Peyer's patch (tissue), 4 donors: ENCODE results near the gene EXOC3L2. TPM values are rescaled to one million over a fixed set of nuclear protein-coding genes. Genes with fewer than 3 reads are reported as not detected.

Experiments
- DNase-seq, 3 donors: peaks; one replicate each; pipeline ENCODE4 v3.0.0-alpha.2; 2017 to 2019
- H3K27ac ChIP-seq, 4 donors: fragments of 200-600 bp; sonication (generic); one replicate each; pipeline ENCODE4 v1.5.1; 2016 to 2019
- H3K27me3 ChIP-seq, 2 donors: fragments of 200-600 bp; sonication (generic); one replicate each; pipeline ENCODE4 v1.5.1; 2019
- H3K36me3 ChIP-seq, 3 donors: fragments of 200-600 bp; sonication (generic); one replicate each; pipeline ENCODE4 v1.5.1; 2016 to 2019
- H3K4me1 ChIP-seq, 4 donors: fragments of 200-600 bp; sonication (generic); one replicate each; pipeline ENCODE4 v1.5.1; 2016 to 2019
- H3K4me3 ChIP-seq, 4 donors: fragments of 200-600 bp; sonication (generic); 1 replicate in 3 of 4; 2 replicates in 1 of 4; pipeline ENCODE4 v1.5.1; 2016 to 2019; ENCODE audit warnings: mild to moderate bottlenecking in 1 of 4
- H3K9me3 ChIP-seq, 4 donors: fragments of 200-600 bp; sonication (generic); one replicate each; pipeline ENCODE4 v1.5.1; 2016 to 2019; ENCODE audit warnings: mild to moderate bottlenecking in 1 of 4
- POLR2A ChIP-seq, 2 donors: fragments of 450-650 bp; IDR thresholded peaks; one replicate each; pipeline ENCODE4 v1.5.1; 2017; ENCODE audit warnings: antibody characterized with exemption in 2 of 2, mild to moderate bottlenecking in 2 of 2, moderate library complexity in 2 of 2
- total RNA-seq, 4 donors: library from RNA; depleted of rRNA; stranded (reverse); fragments of >200 nt; gene quantifications; one replicate each; pipeline ENCODE4 v1.1.0, GENCODE V29; 2016
- TF ChIP-seq, protein P1 (sequence below), 6 experiments: fragments of 450-650 bp in 4 of 6; fragments of 200-600 bp in 2 of 6; sonication (generic) in 1 of 6; IDR thresholded peaks; one replicate each; pipeline ENCODE4 v1.5.1; 2017 to 2019; ENCODE audit warnings: antibody characterized with exemption in 6 of 6, mild to moderate bottlenecking in 3 of 6, moderate library complexity in 1 of 6

The EXOC3L2 gene
- total RNA-seq, 4 donors from 2014 or later = 1.5 to 8.3 (median 1.5) TPM

- Histone ChIP-seq H3K9me3 (no peaks in the 10 kb centered on the region), H3K27ac (no peak overlapping the region), H3K4me1 (peaks cover 0 to 3% (median 0%) of the 10 kb centered on the region in 4 donors), H3K4me3 (no peak overlapping the region), H3K27me3 (no peaks in the 10 kb centered on the region), H3K36me3 (no peaks in the 10 kb centered on the region)
- no peak for TF ChIP-seq POLR2A (IDR thresholded peaks at IDR 0.05)
- TF ChIP-seq, protein P1, sequence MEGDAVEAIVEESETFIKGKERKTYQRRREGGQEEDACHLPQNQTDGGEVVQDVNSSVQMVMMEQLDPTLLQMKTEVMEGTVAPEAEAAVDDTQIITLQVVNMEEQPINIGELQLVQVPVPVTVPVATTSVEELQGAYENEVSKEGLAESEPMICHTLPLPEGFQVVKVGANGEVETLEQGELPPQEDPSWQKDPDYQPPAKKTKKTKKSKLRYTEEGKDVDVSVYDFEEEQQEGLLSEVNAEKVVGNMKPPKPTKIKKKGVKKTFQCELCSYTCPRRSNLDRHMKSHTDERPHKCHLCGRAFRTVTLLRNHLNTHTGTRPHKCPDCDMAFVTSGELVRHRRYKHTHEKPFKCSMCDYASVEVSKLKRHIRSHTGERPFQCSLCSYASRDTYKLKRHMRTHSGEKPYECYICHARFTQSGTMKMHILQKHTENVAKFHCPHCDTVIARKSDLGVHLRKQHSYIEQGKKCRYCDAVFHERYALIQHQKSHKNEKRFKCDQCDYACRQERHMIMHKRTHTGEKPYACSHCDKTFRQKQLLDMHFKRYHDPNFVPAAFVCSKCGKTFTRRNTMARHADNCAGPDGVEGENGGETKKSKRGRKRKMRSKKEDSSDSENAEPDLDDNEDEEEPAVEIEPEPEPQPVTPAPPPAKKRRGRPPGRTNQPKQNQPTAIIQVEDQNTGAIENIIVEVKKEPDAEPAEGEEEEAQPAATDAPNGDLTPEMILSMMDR (IDR thresholded peaks at IDR 0.05) = no peak
- DNase-seq = no peak
These were observed 53.8 kb downstream of the EXOC3L2 start for GRCh38 chr19:45191375-45191774.

- H3K27me3 ChIP-seq = no peaks in the 10 kb centered on the region
- no peaks in the 10 kb centered on the region for H3K36me3 ChIP-seq
- H3K27ac ChIP-seq = no peak overlapping the region
- no peak overlapping the region for H3K4me3 ChIP-seq
- peaks cover 0 to 3% (median 0%) of the 10 kb centered on the region in 4 donors for H3K4me1 ChIP-seq
- no peak for DNase-seq
- TF ChIP-seq, protein P1 (IDR thresholded peaks at IDR 0.05) = no peak
- no peak for TF ChIP-seq POLR2A (IDR thresholded peaks at IDR 0.05)
- H3K9me3 ChIP-seq = no peaks in the 10 kb centered on the region
These were observed 55.2 kb downstream of the EXOC3L2 start for GRCh38 chr19:45189971-45190370.

GRCh38 chr19:45187421-45188100 lies 57.6 kb downstream of the EXOC3L2 start:
- H3K27ac ChIP-seq = no peak overlapping the region
- TF ChIP-seq POLR2A (IDR thresholded peaks at IDR 0.05) = no peak
- TF ChIP-seq, protein P1 (IDR thresholded peaks at IDR 0.05) = peak; percentile 38 to 64 (median 50)
- no peaks in the 10 kb centered on the region for H3K36me3 ChIP-seq
- no peak overlapping the region for H3K4me3 ChIP-seq
- no peaks in the 10 kb centered on the region for H3K9me3 ChIP-seq
- peaks cover 0 to 3% (median 0%) of the 10 kb centered on the region in 4 donors for H3K4me1 ChIP-seq
- no peak for DNase-seq
- no peaks in the 10 kb centered on the region for H3K27me3 ChIP-seq

DNA sequence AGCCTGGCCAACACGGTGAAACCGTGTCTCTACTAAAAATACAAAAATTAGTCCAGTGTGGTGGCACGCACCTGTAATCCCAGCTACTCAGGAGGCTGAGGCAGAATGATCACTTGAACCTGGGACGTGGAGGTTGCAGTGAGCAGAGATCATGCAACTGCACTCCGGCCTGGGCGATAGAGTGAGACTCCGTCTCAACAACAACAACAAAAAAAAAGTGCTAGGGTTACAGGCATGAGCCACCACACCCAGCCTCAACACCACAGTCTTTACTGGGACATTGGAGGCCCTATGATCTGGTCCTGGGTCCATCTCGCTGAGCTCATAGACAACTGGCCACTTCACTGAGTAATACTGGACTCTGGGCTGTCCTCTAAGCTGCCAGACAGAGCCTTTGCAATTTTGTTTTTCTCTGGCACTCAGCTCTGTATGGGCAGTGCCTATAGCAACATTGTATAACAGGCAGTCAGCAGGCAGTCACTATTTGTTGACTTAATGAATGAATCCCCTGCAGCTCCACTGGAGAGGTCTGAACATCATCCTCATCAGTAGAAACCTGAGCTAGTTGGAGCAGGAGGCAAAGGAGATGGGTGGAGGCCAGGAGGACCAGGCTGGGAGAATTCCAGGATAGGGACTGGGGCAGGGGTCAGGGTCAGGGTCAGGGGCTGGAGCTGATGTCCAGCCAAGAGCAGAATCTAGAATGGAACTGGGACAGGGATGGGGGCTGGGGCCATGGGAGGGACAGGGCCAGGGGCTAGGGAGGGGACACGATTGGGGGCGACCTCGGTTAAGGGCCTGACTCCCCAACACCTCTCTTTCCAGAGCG lies 58.5 kb downstream of the EXOC3L2 start:
- H3K4me1 ChIP-seq = peaks cover 0 to 3% (median 0%) of the 10 kb centered on the region in 4 donors
- no peaks in the 10 kb centered on the region for H3K9me3 ChIP-seq
- H3K27ac ChIP-seq = no peak overlapping the region
- no peak for DNase-seq
- H3K4me3 ChIP-seq = no peak overlapping the region
- no peaks in the 10 kb centered on the region for H3K27me3 ChIP-seq
- H3K36me3 ChIP-seq = no peaks in the 10 kb centered on the region
- TF ChIP-seq, protein P1 (IDR thresholded peaks at IDR 0.05) = no peak
- no peak for TF ChIP-seq POLR2A (IDR thresholded peaks at IDR 0.05)

DNA sequence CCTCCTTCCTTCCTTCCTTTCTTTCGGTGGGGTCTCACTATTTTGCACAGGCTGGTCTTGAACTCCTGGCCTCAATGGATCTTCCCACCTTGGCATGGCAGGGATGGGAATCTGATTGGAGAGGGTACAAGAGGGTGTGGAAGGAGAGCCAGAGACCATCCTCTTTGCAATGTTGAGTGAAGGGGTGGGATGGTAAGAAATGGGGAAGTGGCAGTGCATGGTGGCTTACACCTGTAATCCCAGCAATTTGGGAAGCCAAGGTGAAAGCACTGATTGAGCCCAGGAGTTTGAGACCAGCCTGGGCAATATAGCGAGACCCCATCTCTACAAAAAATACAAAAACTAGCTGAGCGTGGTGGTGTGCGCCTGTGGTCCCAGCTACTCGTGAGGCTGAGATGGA lies 61.1 kb downstream of the EXOC3L2 start:
- no peak for DNase-seq
- peaks cover 0 to 23% (median 16%) of the 10 kb centered on the region in 4 donors for H3K4me1 ChIP-seq
- no peak overlapping the region for H3K27ac ChIP-seq
- no peak for TF ChIP-seq POLR2A (IDR thresholded peaks at IDR 0.05)
- TF ChIP-seq, protein P1 (IDR thresholded peaks at IDR 0.05) = no peak
- H3K27me3 ChIP-seq = no peaks in the 10 kb centered on the region
- no peaks in the 10 kb centered on the region for H3K9me3 ChIP-seq
- no peak overlapping the region for H3K4me3 ChIP-seq
- peaks cover 0 to 5% (median 0%) of the 10 kb centered on the region in 3 donors for H3K36me3 ChIP-seq
